ENCODE data around the gene ERBB4.

DNA sequence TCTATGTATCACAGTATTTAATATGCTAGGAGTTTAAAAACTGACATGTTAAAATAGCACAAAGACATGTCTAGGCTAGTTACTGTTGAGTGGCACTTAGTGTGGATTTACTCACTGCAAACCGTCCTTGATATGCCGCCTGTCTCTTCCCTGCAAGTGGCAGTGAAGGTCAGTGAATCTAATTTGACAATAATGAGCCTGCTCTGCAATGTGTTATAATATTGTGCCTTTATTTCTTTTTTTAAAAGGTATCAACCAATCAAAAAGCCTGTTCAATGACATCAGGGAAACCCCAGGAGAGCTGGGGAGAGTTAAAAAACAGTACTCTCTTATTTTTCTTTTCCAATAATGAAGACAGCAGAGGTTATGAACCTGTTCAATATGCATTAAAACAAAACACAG, 384.1 kb downstream of the ERBB4 start:
- TF ChIP-seq CTCF (conservative IDR thresholded peaks at IDR 0.05; ENCODE audit: low read depth, low read length), result no peak
- TF ChIP-seq EZH2 (IDR thresholded peaks at IDR 0.05; ENCODE audit: borderline replicate concordance, low read depth, low read length, poor library complexity, severe bottlenecking), result no peak
